ENCODE data around the gene CNPY4. TPM values are rescaled to one million over a fixed set of nuclear protein-coding genes. Genes with fewer than 3 reads are reported as not detected.
A peak's percentile ranks its signal among the peaks of the same experiment; 100 is the strongest.

The CNPY4 gene
- total and polyA plus RNA-seq, 4 donors: 22.5 to 65.7 (median 31.6) TPM

GRCh38 chr7:100171087-100171681, 51.8 kb downstream of the CNPY4 start:
- WGBS (ENCODE audit: insufficient coverage): 5% methylated on average over 61 of the region's 61 CpGs
- peaks cover 14% of the 10 kb centered on the region for H3K27me3 ChIP-seq (ENCODE audit: control insufficient read depth, insufficient read depth, low read length)
- DNase-seq (ENCODE audit: low read depth in 4 of 6, low spot score in 6 of 6): peak in 2 of 6 donors; percentile 35 to 36
- peaks cover 60% of the 10 kb centered on the region for H3K4me1 ChIP-seq (ENCODE audit: control insufficient read depth, insufficient read depth, low read length)
- H3K36me3 ChIP-seq (ENCODE audit: control insufficient read depth, insufficient read depth, low read length): peaks cover 28% of the 10 kb centered on the region
- no peak overlapping the region for H3K27ac ChIP-seq (ENCODE audit: low read depth, low read length)
- H3K9me3 ChIP-seq (ENCODE audit: control insufficient read depth, insufficient read depth, low read length): no peaks in the 10 kb centered on the region
- H3K4me3 ChIP-seq (ENCODE audit: low read depth, low read length): peak overlapping the region; percentile 33

- Histone ChIP-seq H3K27me3 (ENCODE audit: control insufficient read depth, insufficient read depth, low read length) (peaks cover 10% of the 10 kb centered on the region), H3K9me3 (ENCODE audit: control insufficient read depth, insufficient read depth, low read length) (no peaks in the 10 kb centered on the region), H3K36me3 (ENCODE audit: control insufficient read depth, insufficient read depth, low read length) (peaks cover 28% of the 10 kb centered on the region), H3K27ac (ENCODE audit: low read depth, low read length) (no peak overlapping the region), H3K4me3 (ENCODE audit: low read depth, low read length) (no peak overlapping the region), H3K4me1 (ENCODE audit: control insufficient read depth, insufficient read depth, low read length) (peaks cover 57% of the 10 kb centered on the region)
- WGBS (ENCODE audit: insufficient coverage): 28% methylated on average over 19 of the region's 22 CpGs
- DNase-seq (ENCODE audit: low read depth in 4 of 6, low spot score in 6 of 6): no peak
Observed at GRCh38 chr7:100171840-100172239, 52.4 kb downstream of the CNPY4 start.

- no peak overlapping the region for H3K27ac ChIP-seq (ENCODE audit: low read depth, low read length)
- peaks cover 28% of the 10 kb centered on the region for H3K36me3 ChIP-seq (ENCODE audit: control insufficient read depth, insufficient read depth, low read length)
- 87% methylated on average over 8 of the region's 11 CpGs for WGBS (ENCODE audit: insufficient coverage)
- no peak overlapping the region for H3K4me3 ChIP-seq (ENCODE audit: low read depth, low read length)
- H3K9me3 ChIP-seq (ENCODE audit: control insufficient read depth, insufficient read depth, low read length): no peaks in the 10 kb centered on the region
- no peak for DNase-seq (ENCODE audit: low read depth in 4 of 6, low spot score in 6 of 6)
- H3K27me3 ChIP-seq (ENCODE audit: control insufficient read depth, insufficient read depth, low read length): peaks cover 2% of the 10 kb centered on the region
- peaks cover 50% of the 10 kb centered on the region for H3K4me1 ChIP-seq (ENCODE audit: control insufficient read depth, insufficient read depth, low read length)
Observed at GRCh38 chr7:100173806-100174495, 54.5 kb downstream of the CNPY4 start.

GRCh38 chr7:100174582-100174981, 55.1 kb downstream of the CNPY4 start:
- Histone ChIP-seq H3K27ac (ENCODE audit: low read depth, low read length) (no peak overlapping the region), H3K4me3 (ENCODE audit: low read depth, low read length) (no peak overlapping the region), H3K27me3 (ENCODE audit: control insufficient read depth, insufficient read depth, low read length) (peaks cover 2% of the 10 kb centered on the region), H3K9me3 (ENCODE audit: control insufficient read depth, insufficient read depth, low read length) (no peaks in the 10 kb centered on the region), H3K4me1 (ENCODE audit: control insufficient read depth, insufficient read depth, low read length) (peaks cover 44% of the 10 kb centered on the region), H3K36me3 (ENCODE audit: control insufficient read depth, insufficient read depth, low read length) (peaks cover 28% of the 10 kb centered on the region)
- DNase-seq (ENCODE audit: low read depth in 4 of 6, low spot score in 6 of 6): no peak
- 88% methylated on average over 3 of the region's 5 CpGs for whole genome bisulfite sequencing (ENCODE audit: insufficient coverage)

Small RNA genes lying within 50 kb of the gene (small RNA-seq; reads per million reads assigned to genes)
- 162 reads per million, percentile 98 among the genes with 10 or more reads in this experiment for gene MIR106B (ENCODE audit: low replicate concordance)
- gene MIR25 (ENCODE audit: low replicate concordance): 1,253 reads per million, percentile 99 among the genes with 10 or more reads in this experiment
- gene MIR93 (ENCODE audit: low replicate concordance): 767 reads per million, percentile 99 among the genes with 10 or more reads in this experiment

Other genes with a start within 250 kb of the CNPY4 start
- gene OR2AE1, start 242.6 kb upstream of the CNPY4 start, total RNA-seq: under 1 TPM in 1 of 2 donors, not detected in 1; 0.20 TPM
- gene OR2AE1, start 242.6 kb upstream of the CNPY4 start, polyA plus RNA-seq (ENCODE audit: insufficient read length in 2 of 2): under 1 TPM in 1 of 2 donors, not detected in 1; 0.24 TPM
- gene TRIM4, start 200.1 kb upstream of the CNPY4 start, total RNA-seq: 10 to 100 TPM; 16.7 to 32.5 TPM
- gene TRIM4, start 200.1 kb upstream of the CNPY4 start, polyA plus RNA-seq (ENCODE audit: insufficient read length in 2 of 2): 10 to 100 TPM; 16.7 to 20.8 TPM
- gene GJC3, start 190.0 kb upstream of the CNPY4 start, total RNA-seq: 10 to 100 TPM in 1 of 2 donors, 1 to 10 TPM in 1; 4.5 to 12.6 TPM
- gene GJC3, start 190.0 kb upstream of the CNPY4 start, polyA plus RNA-seq (ENCODE audit: insufficient read length in 2 of 2): 1 to 10 TPM in 1 of 2 donors, under 1 TPM in 1; 1.00 to 1.7 TPM
- gene AZGP1, start 143.6 kb upstream of the CNPY4 start, total RNA-seq: 1 to 10 TPM; 4.5 to 6.3 TPM
- gene AZGP1, start 143.6 kb upstream of the CNPY4 start, polyA plus RNA-seq (ENCODE audit: insufficient read length in 2 of 2): 1 to 10 TPM in 1 of 2 donors, under 1 TPM in 1; 0.79 to 3.0 TPM
- 10 to 100 TPM; 60.3 to 97.3 TPM for gene ZKSCAN1, start 104.0 kb upstream of the CNPY4 start, total RNA-seq
- 10 to 100 TPM; 51.7 to 53.4 TPM for gene ZKSCAN1, start 104.0 kb upstream of the CNPY4 start, polyA plus RNA-seq (ENCODE audit: insufficient read length in 2 of 2)
- 10 to 100 TPM; 10.3 to 27.7 TPM for gene ZSCAN21, start 69.9 kb upstream of the CNPY4 start, total RNA-seq
- gene ZSCAN21, start 69.9 kb upstream of the CNPY4 start, polyA plus RNA-seq (ENCODE audit: insufficient read length in 2 of 2): 10 to 100 TPM; 17.2 to 21.2 TPM
- gene ZNF3, start 37.9 kb upstream of the CNPY4 start, total RNA-seq: 10 to 100 TPM; 28.5 to 49.3 TPM
- gene ZNF3, start 37.9 kb upstream of the CNPY4 start, polyA plus RNA-seq (ENCODE audit: insufficient read length in 2 of 2): 10 to 100 TPM; 33.6 to 35.6 TPM
- 10 to 100 TPM; 59.9 to 78.4 TPM for gene COPS6, start 30.7 kb upstream of the CNPY4 start, total RNA-seq
- gene COPS6, start 30.7 kb upstream of the CNPY4 start, polyA plus RNA-seq (ENCODE audit: insufficient read length in 2 of 2): 100 to 1,000 TPM; 147 to 167 TPM
- 10 to 100 TPM; 36.7 to 71.5 TPM for gene MCM7, start 18.2 kb upstream of the CNPY4 start, total RNA-seq
- gene MCM7, start 18.2 kb upstream of the CNPY4 start, polyA plus RNA-seq (ENCODE audit: insufficient read length in 2 of 2): 10 to 100 TPM; 88.3 to 94.7 TPM
- gene AP4M1, start 18.0 kb upstream of the CNPY4 start, total RNA-seq: 10 to 100 TPM; 18.2 to 27.4 TPM
- gene AP4M1, start 18.0 kb upstream of the CNPY4 start, polyA plus RNA-seq (ENCODE audit: insufficient read length in 2 of 2): 10 to 100 TPM; 31.4 to 47.7 TPM
- 10 to 100 TPM; 25.3 to 26.7 TPM for gene TAF6, start 276 bp upstream of the CNPY4 start, total RNA-seq
- gene TAF6, start 276 bp upstream of the CNPY4 start, polyA plus RNA-seq (ENCODE audit: insufficient read length in 2 of 2): 10 to 100 TPM; 61.9 to 73.2 TPM
- 1 to 10 TPM; 3.1 to 4.8 TPM for gene MBLAC1, start 7.3 kb downstream of the CNPY4 start, total RNA-seq
- gene MBLAC1, start 7.3 kb downstream of the CNPY4 start, polyA plus RNA-seq (ENCODE audit: insufficient read length in 2 of 2): 1 to 10 TPM; 5.2 to 5.8 TPM
- 100 to 1,000 TPM in 1 of 2 donors, 10 to 100 TPM in 1; 59.2 to 155 TPM for gene LAMTOR4, start 29.3 kb downstream of the CNPY4 start, total RNA-seq
- 100 to 1,000 TPM; 132 to 160 TPM for gene LAMTOR4, start 29.3 kb downstream of the CNPY4 start, polyA plus RNA-seq (ENCODE audit: insufficient read length in 2 of 2)
- gene TRAPPC14, start 39.1 kb downstream of the CNPY4 start, total RNA-seq: 10 to 100 TPM in 1 of 2 donors, 1 to 10 TPM in 1; 9.4 to 14.6 TPM
- 10 to 100 TPM; 47.4 to 54.1 TPM for gene TRAPPC14, start 39.1 kb downstream of the CNPY4 start, polyA plus RNA-seq (ENCODE audit: insufficient read length in 2 of 2)
- 1 to 10 TPM; 5.0 to 8.6 TPM for gene GAL3ST4, start 49.0 kb downstream of the CNPY4 start, total RNA-seq
- gene GAL3ST4, start 49.0 kb downstream of the CNPY4 start, polyA plus RNA-seq (ENCODE audit: insufficient read length in 2 of 2): 10 to 100 TPM; 21.6 to 23.1 TPM
- gene GPC2, start 57.7 kb downstream of the CNPY4 start, total RNA-seq: 1 to 10 TPM; 6.1 to 9.8 TPM
- 10 to 100 TPM; 47.7 to 53.6 TPM for gene GPC2, start 57.7 kb downstream of the CNPY4 start, polyA plus RNA-seq (ENCODE audit: insufficient read length in 2 of 2)
- 1 to 10 TPM; 2.1 to 2.3 TPM for gene STAG3, start 58.3 kb downstream of the CNPY4 start, total RNA-seq
- 10 to 100 TPM; 33.9 to 67.6 TPM for gene STAG3, start 58.3 kb downstream of the CNPY4 start, polyA plus RNA-seq (ENCODE audit: insufficient read length in 2 of 2)
- gene PVRIG, start 100.3 kb downstream of the CNPY4 start, total RNA-seq: not detected
- gene PVRIG, start 100.3 kb downstream of the CNPY4 start, polyA plus RNA-seq (ENCODE audit: insufficient read length in 2 of 2): 10 to 100 TPM; 11.6 to 13.5 TPM
- not detected for gene SPDYE3, start 188.1 kb downstream of the CNPY4 start, total RNA-seq
- gene SPDYE3, start 188.1 kb downstream of the CNPY4 start, polyA plus RNA-seq (ENCODE audit: insufficient read length in 2 of 2): 10 to 100 TPM in 1 of 2 donors, 1 to 10 TPM in 1; 8.8 to 16.0 TPM
- 10 to 100 TPM in 1 of 2 donors, 1 to 10 TPM in 1; 9.6 to 27.1 TPM for gene PILRB, start 238.5 kb downstream of the CNPY4 start, total RNA-seq
- 10 to 100 TPM; 37.6 to 50.2 TPM for gene PILRB, start 238.5 kb downstream of the CNPY4 start, polyA plus RNA-seq (ENCODE audit: insufficient read length in 2 of 2)